ENCODE results near the gene FSIP1. TPM values are rescaled to one million over a fixed set of nuclear protein-coding genes. Genes with fewer than 3 reads are reported as not detected.

The FSIP1 gene
- total and polyA plus RNA-seq, 7 donors = 1.1 to 12.6 (median 1.4) TPM

- H3K9me3 ChIP-seq = no peaks in the 10 kb centered on the region
- no peak overlapping the region for H3K27ac ChIP-seq
- no peaks in the 10 kb centered on the region for H3K27me3 ChIP-seq
- 93 to 94% methylated on average over 2 of the region's 2 CpGs for WGBS, 2 donors
- DNase-seq = no peak
- no peaks in the 10 kb centered on the region for H3K36me3 ChIP-seq
- H3K4me3 ChIP-seq = no peak overlapping the region
- TF ChIP-seq POLR2A (IDR thresholded peaks at IDR 0.05) (no peak), EP300 (IDR thresholded peaks at IDR 0.05) (no peak)
- H3K4me1 ChIP-seq = no peaks in the 10 kb centered on the region
- intact Hi-C loops (cut with DNase I) = no loop called here
Observed at GRCh38 chr15:39714251-39714650, 68.4 kb downstream of the FSIP1 start.

GRCh38 chr15:39713846-39714245 lies 68.8 kb downstream of the FSIP1 start:
- Histone ChIP-seq H3K36me3 (no peaks in the 10 kb centered on the region), H3K9me3 (no peaks in the 10 kb centered on the region), H3K27me3 (no peaks in the 10 kb centered on the region), H3K27ac (no peak overlapping the region), H3K4me3 (no peak overlapping the region), H3K4me1 (no peaks in the 10 kb centered on the region)
- WGBS, 2 donors = 90 to 94% methylated on average over 1 of the region's 1 CpG
- no peak for TF ChIP-seq POLR2A (IDR thresholded peaks at IDR 0.05)
- TF ChIP-seq EP300 (IDR thresholded peaks at IDR 0.05) = no peak
- no peak for TF ChIP-seq POLR2AphosphoS5 (IDR thresholded peaks at IDR 0.05)
- no peak for TF ChIP-seq CTCF (IDR thresholded peaks at IDR 0.05)
- intact Hi-C loops (cut with DNase I) = no loop called here
- DNase-seq = no peak

- H3K27me3 ChIP-seq = no peaks in the 10 kb centered on the region
- TF ChIP-seq POLR2AphosphoS5 (IDR thresholded peaks at IDR 0.05) = no peak
- no peak for TF ChIP-seq POLR2A (IDR thresholded peaks at IDR 0.05)
- TF ChIP-seq CTCF (IDR thresholded peaks at IDR 0.05) = no peak
- no peak for TF ChIP-seq EP300 (IDR thresholded peaks at IDR 0.05)
Observed at GRCh38 chr15:39710681-39711080, 72.0 kb downstream of the FSIP1 start.

GRCh38 chr15:39709941-39710340 lies 72.7 kb downstream of the FSIP1 start:
- intact Hi-C loops (cut with DNase I) = no loop called here
- Histone ChIP-seq H3K9me3 (no peaks in the 10 kb centered on the region), H3K27me3 (no peaks in the 10 kb centered on the region), H3K36me3 (no peaks in the 10 kb centered on the region), H3K27ac (no peak overlapping the region), H3K4me1 (no peaks in the 10 kb centered on the region), H3K4me3 (no peak overlapping the region)
- no peak for TF ChIP-seq CTCF (IDR thresholded peaks at IDR 0.05)
- no peak for DNase-seq
- WGBS, 2 donors = 91 to 95% methylated on average over 4 of the region's 4 CpGs

More at GRCh38 chr15:39710681-39711080, 72.0 kb downstream of the FSIP1 start:
- Histone ChIP-seq H3K4me1 (no peaks in the 10 kb centered on the region), H3K27ac (no peak overlapping the region), H3K4me3 (no peak overlapping the region), H3K9me3 (no peaks in the 10 kb centered on the region), H3K36me3 (no peaks in the 10 kb centered on the region)
- DNase-seq = no peak
- intact Hi-C loops (cut with DNase I) = no loop called here
- 40 to 44% methylated on average over 2 of the region's 2 CpGs for WGBS, 2 donors

GRCh38 chr15:39706206-39706605 lies 76.4 kb downstream of the FSIP1 start:
- no peaks in the 10 kb centered on the region for H3K9me3 ChIP-seq
- DNase-seq = no peak
- 81 to 88% methylated on average over 2 of the region's 2 CpGs for WGBS, 2 donors
- H3K4me1 ChIP-seq = no peaks in the 10 kb centered on the region
- TF ChIP-seq CTCF (IDR thresholded peaks at IDR 0.05) = no peak
- no peak for TF ChIP-seq POLR2A (IDR thresholded peaks at IDR 0.05)
- TF ChIP-seq EP300 (IDR thresholded peaks at IDR 0.05) = no peak
- TF ChIP-seq POLR2AphosphoS5 (IDR thresholded peaks at IDR 0.05) = no peak
- no peak overlapping the region for H3K27ac ChIP-seq
- H3K4me3 ChIP-seq = no peak overlapping the region
- no peaks in the 10 kb centered on the region for H3K36me3 ChIP-seq
- intact Hi-C loops (cut with DNase I) = no loop called here
- no peaks in the 10 kb centered on the region for H3K27me3 ChIP-seq

All from sigmoid colon (tissue), 7 donors.